ENCODE results near the gene GPATCH11.

The GPATCH11 gene

GRCh38 chr2:37110306-37111212, 26.2 kb downstream of the GPATCH11 start:
- no peak for DNase-seq

- no peak for DNase-seq
These were observed 27.6 kb downstream of the GPATCH11 start for GRCh38 chr2:37111958-37112357.

- no peak for DNase-seq
These were observed 33.2 kb downstream of the GPATCH11 start for GRCh38 chr2:37117566-37117965.

- no peak for DNase-seq
These were observed 34.8 kb downstream of the GPATCH11 start for GRCh38 chr2:37119157-37119556.

- DNase-seq: no peak
These were observed 41.1 kb downstream of the GPATCH11 start for GRCh38 chr2:37125416-37125815.

GRCh38 chr2:37132914-37133313, 48.6 kb downstream of the GPATCH11 start:
- no peak for DNase-seq

- no peak for DNase-seq
These were observed 58.2 kb downstream of the GPATCH11 start for GRCh38 chr2:37142546-37142945.

GRCh38 chr2:37143974-37144373, 59.7 kb downstream of the GPATCH11 start:
- no peak for DNase-seq

- no peak for DNase-seq
These were observed 61.7 kb downstream of the GPATCH11 start for GRCh38 chr2:37146062-37146461.

- no peak for DNase-seq
These were observed 64.0 kb downstream of the GPATCH11 start for GRCh38 chr2:37148325-37148724.

Measured in DMS153 (cell line).